HepG2 (cell line): ENCODE data around the gene SAPCD2. TPM values are rescaled to one million over a fixed set of nuclear protein-coding genes. Genes with fewer than 3 reads are reported as not detected.

Experiments used
- HOXD1 ChIP-seq: sonication (generic); formaldehyde crosslinking; IDR thresholded peaks from 2 replicates; pipeline ENCODE4 v1.5.0; 2020; ENCODE audit warnings: missing genetic modification reagents
- KDM5B ChIP-seq: sonication (generic); formaldehyde crosslinking; IDR thresholded peaks from 2 replicates; pipeline ENCODE4 v1.4.0; 2020; ENCODE audit warnings: missing genetic modification reagents, mild to moderate bottlenecking, borderline replicate concordance
- NCOA1 ChIP-seq: sonication (generic); formaldehyde crosslinking; IDR thresholded peaks from 2 replicates; pipeline ENCODE4 v1.9.0; 2021; ENCODE audit warnings: missing genetic modification reagents
- NR2F2 ChIP-seq: IDR thresholded peaks from 2 replicates; pipeline ENCODE4 v1.6.1; 2012; ENCODE audit warnings: low read depth, inconsistent platforms, borderline replicate concordance
- RARA ChIP-seq: IDR thresholded peaks from 2 replicates; pipeline ENCODE4 v1.6.1; 2016; ENCODE audit warnings: missing genetic modification reagents, missing compliant biosample characterization
- RXRB ChIP-seq: IDR thresholded peaks from 2 replicates; pipeline ENCODE4 v1.6.1; 2016; ENCODE audit warnings: borderline replicate concordance, missing genetic modification reagents, missing compliant biosample characterization
- ZNF230 ChIP-seq: sonication (generic); formaldehyde crosslinking; IDR thresholded peaks from 2 replicates; pipeline ENCODE4 v1.4.0; 2020; ENCODE audit warnings: mild to moderate bottlenecking, missing genetic modification reagents
- ZNF557 ChIP-seq: sonication (generic); formaldehyde crosslinking; IDR thresholded peaks from 2 replicates; pipeline ENCODE4 v1.4.0; 2020; ENCODE audit warnings: missing genetic modification reagents
- ZNF562 ChIP-seq: sonication (generic); formaldehyde crosslinking; IDR thresholded peaks from 2 replicates; pipeline ENCODE4 v1.8.0; 2022; ENCODE audit warnings: missing genetic modification reagents, borderline replicate concordance
- polyA plus RNA-seq, 8 experiments: library from polyadenylated mRNA; depleted of rRNA in 3 of 8; stranded (reverse) in 7 of 8; unstranded in 1 of 8; fragments of >200 nt; fragmentation: Illumina TruSeq in 4 of 8; extraction: Trizol in 4 of 8; gene quantifications; 2 replicates each; pipeline versions ENCODE4 v1.2.1 to v1.2.3, GENCODE V29; 2011 to 2016; ENCODE audit warnings: low read depth in 4 of 8, missing spikeins in 1 of 8, mixed read lengths in 1 of 8; ENCODE audit not compliant: insufficient read depth in 1 of 8
- total RNA-seq, 5 experiments: library from RNA; depleted of rRNA; stranded (reverse); fragments of >200 nt; fragmentation: Illumina TruSeq; extraction: Trizol; gene quantifications; 2 replicates each; pipeline ENCODE4 v1.2.3, GENCODE V29; 2016; ENCODE audit warnings: low read depth in 1 of 5
- TF ChIP-seq, protein P1 (sequence below): sonication (generic); formaldehyde crosslinking; IDR thresholded peaks from 2 replicates; pipeline ENCODE4 v1.5.0; 2020; ENCODE audit warnings: mild to moderate bottlenecking, missing genetic modification reagents
- TF ChIP-seq, protein P2 (sequence below), 2 experiments: fragments of 450-650 bp in 1 of 2; sonication (generic) in 1 of 2; formaldehyde crosslinking in 1 of 2; IDR thresholded peaks; 2 replicates each; pipeline versions ENCODE4 v1.6.1 to v1.8.0; 2016 to 2022; ENCODE audit warnings: antibody characterized with exemption in 1 of 2, mild to moderate bottlenecking in 1 of 2, missing genetic modification reagents in 1 of 2
- TF ChIP-seq, protein P3 (sequence below): IDR thresholded peaks from 2 replicates; pipeline ENCODE4 v1.6.1; 2016; ENCODE audit warnings: missing compliant biosample characterization, missing genetic modification reagents, borderline replicate concordance
- TF ChIP-seq, protein P4 (sequence below): sonication (generic); formaldehyde crosslinking; IDR thresholded peaks from 2 replicates; pipeline ENCODE4 v1.5.1; 2020; ENCODE audit warnings: missing genetic modification reagents, mild to moderate bottlenecking, borderline replicate concordance

Gene SAPCD2
- total and polyA plus RNA-seq, 2 of the 13 experiments (the other 11 are each of a cell fraction or from before 2014, with no cell fraction given) = 21.9 to 42.8 TPM

DNA sequence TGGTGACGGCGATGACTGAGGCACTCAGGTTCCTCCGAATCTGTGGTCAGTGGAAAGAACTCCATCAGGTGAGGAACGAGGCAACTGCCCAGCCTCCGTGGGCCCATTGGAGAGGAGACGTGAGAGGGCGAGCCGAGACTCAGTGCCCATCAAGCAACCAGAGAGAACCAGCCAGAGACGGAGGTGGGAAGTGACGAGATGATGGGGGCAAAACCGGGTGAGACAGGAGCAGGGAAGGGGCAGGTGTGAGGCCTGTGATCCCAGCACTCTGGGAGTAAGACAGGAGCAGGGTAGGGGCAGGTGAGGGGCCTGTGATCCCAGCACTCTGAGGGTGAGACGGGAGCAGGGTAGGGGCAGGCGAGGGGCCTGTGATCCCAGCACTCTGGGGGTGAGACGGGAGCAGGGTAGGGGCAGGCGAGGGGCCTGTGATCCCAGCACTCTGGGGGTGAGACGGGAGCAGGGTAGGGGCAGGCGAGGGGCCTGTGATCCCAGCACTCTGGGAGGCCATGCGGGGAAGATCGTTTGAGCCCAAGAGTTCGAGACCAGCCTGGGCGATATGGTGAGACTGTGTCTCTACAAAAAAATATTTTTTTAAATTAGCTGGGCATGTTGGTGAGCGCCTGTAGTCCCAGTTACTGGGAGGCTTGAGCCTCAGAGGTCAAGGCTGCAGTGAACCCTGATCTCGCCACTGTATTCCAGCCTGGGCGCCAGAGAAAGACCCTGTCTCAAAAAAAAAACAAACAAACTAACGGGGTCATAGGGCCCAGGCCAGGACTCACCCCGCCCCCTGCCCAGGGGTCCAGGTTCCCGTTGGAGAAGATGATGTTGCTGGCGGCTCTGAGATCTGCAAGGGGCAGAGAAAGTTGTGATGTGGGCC lies 40.8 kb upstream of the SAPCD2 start (continued):
- TF ChIP-seq, protein P1, sequence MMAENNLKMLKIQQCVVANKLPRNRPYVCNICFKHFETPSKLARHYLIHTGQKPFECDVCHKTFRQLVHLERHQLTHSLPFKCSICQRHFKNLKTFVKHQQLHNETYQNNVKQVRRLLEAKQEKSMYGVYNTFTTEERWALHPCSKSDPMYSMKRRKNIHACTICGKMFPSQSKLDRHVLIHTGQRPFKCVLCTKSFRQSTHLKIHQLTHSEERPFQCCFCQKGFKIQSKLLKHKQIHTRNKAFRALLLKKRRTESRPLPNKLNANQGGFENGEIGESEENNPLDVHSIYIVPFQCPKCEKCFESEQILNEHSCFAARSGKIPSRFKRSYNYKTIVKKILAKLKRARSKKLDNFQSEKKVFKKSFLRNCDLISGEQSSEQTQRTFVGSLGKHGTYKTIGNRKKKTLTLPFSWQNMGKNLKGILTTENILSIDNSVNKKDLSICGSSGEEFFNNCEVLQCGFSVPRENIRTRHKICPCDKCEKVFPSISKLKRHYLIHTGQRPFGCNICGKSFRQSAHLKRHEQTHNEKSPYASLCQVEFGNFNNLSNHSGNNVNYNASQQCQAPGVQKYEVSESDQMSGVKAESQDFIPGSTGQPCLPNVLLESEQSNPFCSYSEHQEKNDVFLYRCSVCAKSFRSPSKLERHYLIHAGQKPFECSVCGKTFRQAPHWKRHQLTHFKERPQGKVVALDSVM (CRISPR knock-in tag) = no peak
- TF ChIP-seq NCOA1 = no peak
- TF ChIP-seq RARA = peak; percentile 75
- TF ChIP-seq HOXD1 (CRISPR knock-in tag) = no peak
- TF ChIP-seq, protein P2, sequence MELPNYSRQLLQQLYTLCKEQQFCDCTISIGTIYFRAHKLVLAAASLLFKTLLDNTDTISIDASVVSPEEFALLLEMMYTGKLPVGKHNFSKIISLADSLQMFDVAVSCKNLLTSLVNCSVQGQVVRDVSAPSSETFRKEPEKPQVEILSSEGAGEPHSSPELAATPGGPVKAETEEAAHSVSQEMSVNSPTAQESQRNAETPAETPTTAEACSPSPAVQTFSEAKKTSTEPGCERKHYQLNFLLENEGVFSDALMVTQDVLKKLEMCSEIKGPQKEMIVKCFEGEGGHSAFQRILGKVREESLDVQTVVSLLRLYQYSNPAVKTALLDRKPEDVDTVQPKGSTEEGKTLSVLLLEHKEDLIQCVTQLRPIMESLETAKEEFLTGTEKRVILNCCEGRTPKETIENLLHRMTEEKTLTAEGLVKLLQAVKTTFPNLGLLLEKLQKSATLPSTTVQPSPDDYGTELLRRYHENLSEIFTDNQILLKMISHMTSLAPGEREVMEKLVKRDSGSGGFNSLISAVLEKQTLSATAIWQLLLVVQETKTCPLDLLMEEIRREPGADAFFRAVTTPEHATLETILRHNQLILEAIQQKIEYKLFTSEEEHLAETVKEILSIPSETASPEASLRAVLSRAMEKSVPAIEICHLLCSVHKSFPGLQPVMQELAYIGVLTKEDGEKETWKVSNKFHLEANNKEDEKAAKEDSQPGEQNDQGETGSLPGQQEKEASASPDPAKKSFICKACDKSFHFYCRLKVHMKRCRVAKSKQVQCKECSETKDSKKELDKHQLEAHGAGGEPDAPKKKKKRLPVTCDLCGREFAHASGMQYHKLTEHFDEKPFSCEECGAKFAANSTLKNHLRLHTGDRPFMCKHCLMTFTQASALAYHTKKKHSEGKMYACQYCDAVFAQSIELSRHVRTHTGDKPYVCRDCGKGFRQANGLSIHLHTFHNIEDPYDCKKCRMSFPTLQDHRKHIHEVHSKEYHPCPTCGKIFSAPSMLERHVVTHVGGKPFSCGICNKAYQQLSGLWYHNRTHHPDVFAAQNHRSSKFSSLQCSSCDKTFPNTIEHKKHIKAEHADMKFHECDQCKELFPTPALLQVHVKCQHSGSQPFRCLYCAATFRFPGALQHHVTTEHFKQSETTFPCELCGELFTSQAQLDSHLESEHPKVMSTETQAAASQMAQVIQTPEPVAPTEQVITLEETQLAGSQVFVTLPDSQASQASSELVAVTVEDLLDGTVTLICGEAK (IDR thresholded peaks at IDR 0.05) = no peak
- TF ChIP-seq, protein P2 (CRISPR knock-in tag; IDR thresholded peaks at IDR 0.05) = no peak
- TF ChIP-seq, protein P3, sequence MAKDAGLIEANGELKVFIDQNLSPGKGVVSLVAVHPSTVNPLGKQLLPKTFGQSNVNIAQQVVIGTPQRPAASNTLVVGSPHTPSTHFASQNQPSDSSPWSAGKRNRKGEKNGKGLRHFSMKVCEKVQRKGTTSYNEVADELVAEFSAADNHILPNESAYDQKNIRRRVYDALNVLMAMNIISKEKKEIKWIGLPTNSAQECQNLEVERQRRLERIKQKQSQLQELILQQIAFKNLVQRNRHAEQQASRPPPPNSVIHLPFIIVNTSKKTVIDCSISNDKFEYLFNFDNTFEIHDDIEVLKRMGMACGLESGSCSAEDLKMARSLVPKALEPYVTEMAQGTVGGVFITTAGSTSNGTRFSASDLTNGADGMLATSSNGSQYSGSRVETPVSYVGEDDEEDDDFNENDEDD = no peak
- no peak for TF ChIP-seq ZNF562 (CRISPR knock-in tag)
- no peak for TF ChIP-seq ZNF557 (CRISPR knock-in tag)
- TF ChIP-seq, protein P4, sequence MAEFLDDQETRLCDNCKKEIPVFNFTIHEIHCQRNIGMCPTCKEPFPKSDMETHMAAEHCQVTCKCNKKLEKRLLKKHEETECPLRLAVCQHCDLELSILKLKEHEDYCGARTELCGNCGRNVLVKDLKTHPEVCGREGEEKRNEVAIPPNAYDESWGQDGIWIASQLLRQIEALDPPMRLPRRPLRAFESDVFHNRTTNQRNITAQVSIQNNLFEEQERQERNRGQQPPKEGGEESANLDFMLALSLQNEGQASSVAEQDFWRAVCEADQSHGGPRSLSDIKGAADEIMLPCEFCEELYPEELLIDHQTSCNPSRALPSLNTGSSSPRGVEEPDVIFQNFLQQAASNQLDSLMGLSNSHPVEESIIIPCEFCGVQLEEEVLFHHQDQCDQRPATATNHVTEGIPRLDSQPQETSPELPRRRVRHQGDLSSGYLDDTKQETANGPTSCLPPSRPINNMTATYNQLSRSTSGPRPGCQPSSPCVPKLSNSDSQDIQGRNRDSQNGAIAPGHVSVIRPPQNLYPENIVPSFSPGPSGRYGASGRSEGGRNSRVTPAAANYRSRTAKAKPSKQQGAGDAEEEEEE = 0 out of 2 replicates have a peak, but pooled peaks have one; percentile 78
- TF ChIP-seq NR2F2 = peak; percentile 50
- TF ChIP-seq RXRB (CRISPR knock-in tag) = peak; percentile 62; the same call in 1 of the 2 replicates
- TF ChIP-seq ZNF230 (CRISPR knock-in tag) = no peak
- TF ChIP-seq KDM5B = no peak
